HEK293 (cell line): ENCODE results near the gene KDR.

Experiments
- CTCF ChIA-PET: fragments of 350-600 bp; formaldehyde crosslinking; extraction: SDS; loops from one replicate; lab custom pipeline; 2021; ENCODE audit warnings: antibody characterized with exemption; lab: Yijun Ruan, JAX
- POLR2A ChIA-PET: fragments of 300-600 bp; formaldehyde crosslinking; extraction: SDS; loops from one replicate; lab custom pipeline; 2020; ENCODE audit warnings: antibody characterized with exemption, inconsistent platforms; lab: Yijun Ruan, JAX
- H3K27ac ChIP-seq: fragments of 200-500 bp; sonication (Bioruptor generic); 2 replicates; pipeline ENCODE4 v1.5.1; 2014; ENCODE audit warnings: low read depth, low read length, control low read depth, inconsistent platforms; ENCODE audit errors: extremely low read depth
- H3K36me3 ChIP-seq, 2 experiments: fragments of 200-500 bp in 1 of 2; sonication (Bioruptor generic) in 1 of 2; 1 replicate in 1 of 2; 2 replicates in 1 of 2; pipeline ENCODE4 v1.5.1; 2014 to 2017; ENCODE audit warnings: inconsistent platforms in 2 of 2, low read length in 2 of 2; ENCODE audit not compliant: control insufficient read depth in 2 of 2, insufficient read depth in 1 of 2
- H3K4me1 ChIP-seq: fragments of 200-500 bp; sonication (Bioruptor generic); 2 replicates; pipeline ENCODE4 v1.5.1; 2014; ENCODE audit warnings: mild to moderate bottlenecking, low read length, inconsistent platforms; ENCODE audit not compliant: control insufficient read depth, insufficient read depth
- H3K4me3 ChIP-seq: 2 replicates; pipeline ENCODE4 v1.5.1; 2011; ENCODE audit warnings: low read depth, mild to moderate bottlenecking, control low read depth, low read length, moderate library complexity
- H3K9me3 ChIP-seq: fragments of 200-500 bp; sonication (Bioruptor generic); 2 replicates; pipeline ENCODE4 v1.5.1; 2014; ENCODE audit warnings: low read depth, low read length, inconsistent platforms; ENCODE audit not compliant: control insufficient read depth, insufficient read depth
- GFI1B ChIP-seq: fragments of 450-650 bp; formaldehyde crosslinking; IDR thresholded peaks from 2 replicates; pipeline ENCODE4 v1.5.1; 2016; ENCODE audit warnings: missing biosample characterization, missing genetic modification characterization
- REST ChIP-seq: fragments of 450-650 bp; formaldehyde crosslinking; IDR thresholded peaks from 2 replicates; pipeline ENCODE4 v1.5.1; 2016; ENCODE audit warnings: missing biosample characterization, missing genetic modification characterization
- TSHZ1 ChIP-seq: fragments of 450-650 bp; formaldehyde crosslinking; IDR thresholded peaks from 2 replicates; pipeline ENCODE4 v1.5.1; 2016; ENCODE audit warnings: missing biosample characterization, missing genetic modification characterization, borderline replicate concordance
- ZBTB17 ChIP-seq: fragments of 450-650 bp; formaldehyde crosslinking; IDR thresholded peaks from 2 replicates; pipeline ENCODE4 v1.5.1; 2016; ENCODE audit warnings: missing biosample characterization, missing genetic modification characterization
- ZBTB26 ChIP-seq: fragments of 450-650 bp; formaldehyde crosslinking; optimal IDR thresholded peaks from 2 replicates; pipeline ENCODE3; 2016; ENCODE audit warnings: missing biosample characterization, mild to moderate bottlenecking, missing genetic modification characterization
- ZBTB49 ChIP-seq: fragments of 450-650 bp; formaldehyde crosslinking; IDR thresholded peaks from 2 replicates; pipeline ENCODE4 v1.5.1; 2016; ENCODE audit warnings: missing biosample characterization, missing genetic modification characterization, low read depth
- ZNF148 ChIP-seq: fragments of 450-650 bp; formaldehyde crosslinking; IDR thresholded peaks from 2 replicates; pipeline ENCODE4 v1.5.0; 2017; ENCODE audit warnings: missing biosample characterization, missing genetic modification characterization, borderline replicate concordance
- ZNF292 ChIP-seq: fragments of 450-650 bp; formaldehyde crosslinking; IDR thresholded peaks from 2 replicates; pipeline ENCODE4 v1.5.1; 2016; ENCODE audit warnings: low read depth, missing biosample characterization, missing genetic modification characterization, borderline replicate concordance
- ZNF335 ChIP-seq: fragments of 450-650 bp; formaldehyde crosslinking; conservative IDR thresholded peaks from 2 replicates; pipeline ENCODE4 v1.5.1; 2016; ENCODE audit warnings: missing biosample characterization, missing genetic modification characterization
- ZNF416 ChIP-seq: fragments of 450-650 bp; formaldehyde crosslinking; IDR thresholded peaks from 2 replicates; pipeline ENCODE4 v1.5.1; 2016; ENCODE audit warnings: missing biosample characterization, missing genetic modification characterization
- ZNF426 ChIP-seq: fragments of 450-650 bp; formaldehyde crosslinking; IDR thresholded peaks from 2 replicates; pipeline ENCODE4 v1.5.1; 2017; ENCODE audit warnings: missing biosample characterization, missing genetic modification characterization, mild to moderate bottlenecking, inconsistent platforms, moderate library complexity
- ZNF48 ChIP-seq: fragments of 450-650 bp; formaldehyde crosslinking; IDR thresholded peaks from 2 replicates; pipeline ENCODE4 v1.5.1; 2016; ENCODE audit warnings: missing biosample characterization, missing genetic modification characterization
- ZNF510 ChIP-seq: fragments of 450-650 bp; formaldehyde crosslinking; IDR thresholded peaks from 2 replicates; pipeline ENCODE4 v1.5.1; 2018; ENCODE audit warnings: mild to moderate bottlenecking, missing genetic modification characterization, missing biosample characterization; ENCODE audit not compliant: insufficient replicate concordance
- ZNF623 ChIP-seq: fragments of 450-650 bp; formaldehyde crosslinking; IDR thresholded peaks from 2 replicates; pipeline ENCODE4 v1.5.1; 2016; ENCODE audit warnings: missing biosample characterization, missing genetic modification characterization
- ZXDB ChIP-seq: fragments of 450-650 bp; formaldehyde crosslinking; IDR thresholded peaks from 2 replicates; pipeline ENCODE4 v1.5.1; 2016; ENCODE audit warnings: missing biosample characterization, missing genetic modification characterization

Gene KDR

GRCh38 chr4:55127053-55127452, 1.7 kb upstream of the KDR start (continued):
- TF ChIP-seq ZBTB49 (tag by site-specific recombination) (no peak), ZNF426 (peak; percentile 66), ZNF623 (tag by site-specific recombination) (peak; percentile 47; the same call in 1 of the 2 replicates)
- TF ChIP-seq, all 188 proteins: peak for 12

GRCh38 chr4:55125763-55126541, 557 bp upstream of the KDR start:
- H3K36me3 ChIP-seq, result no peaks in the 10 kb centered on the region
- CTCF ChIA-PET, result no interaction called here
- no peaks in the 10 kb centered on the region for H3K4me1 ChIP-seq
- POLR2A ChIA-PET, result no interaction called here
- H3K4me3 ChIP-seq, result peak overlapping the region; percentile 49
- H3K27ac ChIP-seq, result no peak overlapping the region
- no peaks in the 10 kb centered on the region for H3K9me3 ChIP-seq
- TF ChIP-seq ZNF416 (no peak), ZBTB26 (peak; percentile 6), ZNF335 (tag by site-specific recombination) (peak; percentile 44; the same call in 1 of the 2 replicates)

- Histone ChIP-seq H3K36me3 (no peaks in the 10 kb centered on the region), H3K4me1 (no peaks in the 10 kb centered on the region), H3K4me3 (peak overlapping the region; percentile 49; the same call in 1 of the 2 replicates), H3K9me3 (no peaks in the 10 kb centered on the region), H3K27ac (no peak overlapping the region)
- ChIA-PET CTCF (no interaction called here), POLR2A (no interaction called here)
- no peak for TF ChIP-seq TSHZ1 (tag by site-specific recombination)
- TF ChIP-seq ZBTB17 (tag by site-specific recombination), result no peak
- no peak for TF ChIP-seq ZNF510 (tag by site-specific recombination)
- no peak for TF ChIP-seq ZNF148 (tag by site-specific recombination)
- no peak for TF ChIP-seq GFI1B (tag by site-specific recombination)
- no peak for TF ChIP-seq ZNF292
- no peak for TF ChIP-seq ZXDB
- no peak for TF ChIP-seq ZNF48 (tag by site-specific recombination)
- no peak for TF ChIP-seq REST (tag by site-specific recombination)
Observed at GRCh38 chr4:55124322-55125076, 896 bp downstream of the KDR start.
